RWPE2 (cell line): Measurements from ENCODE around the gene CHN2.

Experiments used
- ATAC-seq: fragments of 200-7000 bp; cut with Tn5 transposase; 3 replicates; pipeline ENCODE4 v1.9.1; 2021; ENCODE audit warnings: low read depth
- DNase-seq: peaks from one replicate; pipeline ENCODE4 v3.0.0-alpha.2; 2020; ENCODE audit warnings: low spot score
- H3K27ac ChIP-seq: fragments of 450-650 bp; 2 replicates; pipeline ENCODE4 v1.5.1; 2017; ENCODE audit warnings: mild to moderate bottlenecking; ENCODE audit not compliant: poor library complexity, severe bottlenecking
- H3K27me3 ChIP-seq: fragments of 250-450 bp; sonication (Bioruptor Pico); 2 replicates; pipeline ENCODE4 v1.5.1; 2021; ENCODE audit warnings: mild to moderate bottlenecking, moderate library complexity; ENCODE audit not compliant: insufficient read depth, poor library complexity, severe bottlenecking
- H3K36me3 ChIP-seq: fragments of 250-450 bp; sonication (Bioruptor Pico); 2 replicates; pipeline ENCODE4 v1.5.1; 2020; ENCODE audit warnings: low read depth, mild to moderate bottlenecking, moderate library complexity
- H3K4me1 ChIP-seq: fragments of 250-450 bp; sonication (Bioruptor Pico); 2 replicates; pipeline ENCODE4 v1.5.1; 2021; ENCODE audit warnings: mild to moderate bottlenecking, moderate library complexity; ENCODE audit not compliant: insufficient read depth, poor library complexity, severe bottlenecking
- H3K4me3 ChIP-seq: fragments of 250-450 bp; sonication (Bioruptor Pico); 2 replicates; pipeline ENCODE4 v1.5.1; 2021; ENCODE audit warnings: mild to moderate bottlenecking, moderate library complexity; ENCODE audit not compliant: severe bottlenecking
- H3K9me3 ChIP-seq: fragments of 250-450 bp; sonication (Bioruptor Pico); 2 replicates; pipeline ENCODE4 v1.5.1; 2021; ENCODE audit warnings: mild to moderate bottlenecking, moderate library complexity; ENCODE audit not compliant: severe bottlenecking
- CTCF ChIP-seq: fragments of 450-650 bp; IDR thresholded peaks from one replicate; pipeline ENCODE4 v1.5.1; 2017; ENCODE audit warnings: mild to moderate bottlenecking, moderate library complexity; ENCODE audit not compliant: poor library complexity, severe bottlenecking

The CHN2 gene

GRCh38 chr7:29167721-29168120, 26.9 kb upstream of the CHN2 start:
- Histone ChIP-seq H3K36me3 (no peaks in the 10 kb centered on the region), H3K27ac (no peak overlapping the region), H3K27me3 (no peaks in the 10 kb centered on the region), H3K4me3 (no peak overlapping the region), H3K4me1 (no peaks in the 10 kb centered on the region), H3K9me3 (no peaks in the 10 kb centered on the region)
- ATAC-seq (no peak), DNase-seq (no peak)
- no peak for TF ChIP-seq CTCF

GRCh38 chr7:29170781-29171180, 23.8 kb upstream of the CHN2 start:
- no peaks in the 10 kb centered on the region for H3K9me3 ChIP-seq
- no peak overlapping the region for H3K27ac ChIP-seq
- no peak for TF ChIP-seq CTCF
- H3K4me1 ChIP-seq: no peaks in the 10 kb centered on the region
- no peaks in the 10 kb centered on the region for H3K27me3 ChIP-seq
- H3K4me3 ChIP-seq: no peak overlapping the region
- H3K36me3 ChIP-seq: no peaks in the 10 kb centered on the region
- DNase-seq: no peak
- ATAC-seq: no peak

- Histone ChIP-seq H3K9me3 (no peaks in the 10 kb centered on the region), H3K4me1 (no peaks in the 10 kb centered on the region), H3K4me3 (no peak overlapping the region), H3K27ac (no peak overlapping the region), H3K27me3 (no peaks in the 10 kb centered on the region), H3K36me3 (no peaks in the 10 kb centered on the region)
- DNase-seq: no peak
- no peak for TF ChIP-seq CTCF
- no peak for ATAC-seq
Measured at GRCh38 chr7:29173458-29173857, 21.1 kb upstream of the CHN2 start.

GRCh38 chr7:29177963-29178600, 16.5 kb upstream of the CHN2 start:
- H3K36me3 ChIP-seq: no peaks in the 10 kb centered on the region
- H3K27me3 ChIP-seq: no peaks in the 10 kb centered on the region
- no peak overlapping the region for H3K4me3 ChIP-seq
- ATAC-seq (no peak), DNase-seq (no peak)
- H3K27ac ChIP-seq: no peak overlapping the region
- H3K9me3 ChIP-seq: no peaks in the 10 kb centered on the region
- no peak for TF ChIP-seq CTCF
- H3K4me1 ChIP-seq: no peaks in the 10 kb centered on the region

- H3K4me1 ChIP-seq: no peaks in the 10 kb centered on the region
- no peak for ATAC-seq
- no peak for TF ChIP-seq CTCF
Measured at GRCh38 chr7:29179115-29179514, 15.5 kb upstream of the CHN2 start.

More at GRCh38 chr7:29179115-29179514, 15.5 kb upstream of the CHN2 start:
- no peak for DNase-seq
- Histone ChIP-seq H3K27me3 (no peaks in the 10 kb centered on the region), H3K4me3 (no peak overlapping the region), H3K9me3 (no peaks in the 10 kb centered on the region), H3K27ac (no peak overlapping the region), H3K36me3 (no peaks in the 10 kb centered on the region)
